H1 (cell line): Measurements from ENCODE around the gene SLC16A11. TPM values are rescaled to one million over a fixed set of nuclear protein-coding genes. Genes with fewer than 3 reads are reported as not detected.

ENCODE experiments used
- CTCF ChIA-PET: fragments of 300-600 bp; sonication (Branson Sonifier 250); formaldehyde crosslinking; loops from one replicate; lab custom pipeline; 2021; ENCODE audit not compliant: partially characterized antibody; lab: Charles Lee
- POLR2A ChIA-PET: fragments of 300-600 bp; sonication (Branson Sonifier 250); formaldehyde crosslinking; loops from one replicate; lab custom pipeline; 2021; ENCODE audit warnings: inconsistent platforms; ENCODE audit not compliant: partially characterized antibody; lab: Charles Lee
- DNase-seq, 2 experiments: peaks; one replicate each; pipeline versions ENCODE4 v3.0.0 to v3.0.0-alpha.2; 2010 to 2022; ENCODE audit warnings: low spot score in 2 of 2, low read depth in 1 of 2, mixed read lengths in 1 of 2
- FAIRE-seq: peaks from 2 replicates; lab custom pipeline; 2011; peaks lifted over from hg19 to GRCh38; lab: Jason Lieb, UNC
- H2AFZ ChIP-seq: 2 replicates; pipeline ENCODE4 v1.8.1; 2012; ENCODE audit warnings: low read length, inconsistent platforms
- H2AK5ac ChIP-seq: 2 replicates; pipeline ENCODE4 v1.6.1; 2013; ENCODE audit warnings: low read depth, low read length
- H2BK120ac ChIP-seq: replicated peaks from 2 replicates; pipeline ENCODE3; 2013; ENCODE audit warnings: low read depth, low read length, inconsistent platforms
- H2BK12ac ChIP-seq: 2 replicates; pipeline ENCODE4 v1.6.1; 2013; ENCODE audit warnings: low read depth, low read length
- H2BK15ac ChIP-seq: 2 replicates; pipeline ENCODE4 v1.6.1; 2013; ENCODE audit warnings: low read length
- H2BK20ac ChIP-seq: 2 replicates; pipeline ENCODE4 v1.6.1; 2013; ENCODE audit warnings: low read length
- H2BK5ac ChIP-seq: 2 replicates; pipeline ENCODE4 v1.6.1; 2013; ENCODE audit warnings: low read depth, low read length
- H3K14ac ChIP-seq: 2 replicates; pipeline ENCODE4 v1.6.1; 2013; ENCODE audit warnings: inconsistent platforms; ENCODE audit not compliant: insufficient read length
- H3K18ac ChIP-seq: 2 replicates; pipeline ENCODE4 v1.6.1; 2013; ENCODE audit warnings: low read length; ENCODE audit errors: extremely low read depth
- H3K23ac ChIP-seq: 2 replicates; pipeline ENCODE4 v1.6.1; 2013; ENCODE audit warnings: inconsistent platforms; ENCODE audit not compliant: insufficient read length
- H3K23me2 ChIP-seq: 2 replicates; pipeline ENCODE4 v1.6.1; 2013; ENCODE audit warnings: low read depth, low read length
- H3K27ac ChIP-seq: 2 replicates; pipeline ENCODE4 v1.6.1; 2011; ENCODE audit warnings: low read depth, low read length, inconsistent platforms
- H3K27me3 ChIP-seq, 4 experiments: replicated peaks in 1 of 4; 1 replicate in 1 of 4; 2 replicates in 3 of 4; pipeline versions ENCODE4 v1.6.1 to v1.8.1; 2011 to 2013; ENCODE audit warnings: low read length in 3 of 4, mild to moderate bottlenecking in 3 of 4, inconsistent platforms in 2 of 4, mixed read lengths in 2 of 4, moderate library complexity in 1 of 4; ENCODE audit not compliant: control insufficient read depth in 3 of 4, insufficient read depth in 3 of 4; ENCODE audit errors: extremely low read depth in 1 of 4
- H3K36me3 ChIP-seq, 4 experiments: 2 replicates each; pipeline versions ENCODE4 v1.6.1 to v1.8.1; 2011 to 2013; ENCODE audit warnings: mild to moderate bottlenecking in 4 of 4, low read length in 3 of 4, moderate library complexity in 2 of 4, control low read depth in 1 of 4, inconsistent platforms in 1 of 4; ENCODE audit not compliant: insufficient read depth in 4 of 4, control insufficient read depth in 2 of 4
- H3K4ac ChIP-seq: replicated peaks from 2 replicates; pipeline ENCODE3; 2013; ENCODE audit warnings: low read length, low read depth, mixed read lengths, inconsistent platforms; ENCODE audit not compliant: insufficient read length
- H3K4me1 ChIP-seq, 4 experiments: replicated peaks in 1 of 4; 1 replicate in 1 of 4; 2 replicates in 3 of 4; pipeline versions ENCODE4 v1.6.1 to v1.8.1; 2011 to 2013; ENCODE audit warnings: low read length in 3 of 4, inconsistent platforms in 2 of 4, mixed read lengths in 1 of 4; ENCODE audit not compliant: insufficient read depth in 4 of 4, control insufficient read depth in 3 of 4
- H3K4me2 ChIP-seq, 2 experiments: 2 replicates each; pipeline versions ENCODE4 v1.6.1 to v1.8.1; 2011 to 2013; ENCODE audit warnings: low read depth in 2 of 2, low read length in 2 of 2, control low read depth in 1 of 2, inconsistent platforms in 1 of 2, mild to moderate bottlenecking in 1 of 2; ENCODE audit not compliant: insufficient read depth in 1 of 2
- H3K4me3 ChIP-seq, 4 experiments: fragments of 200-600, 300-600 bp in 1 of 4; sonication (generic), shearing (Covaris generic), sonication (Bioruptor Twin) in 1 of 4; 2 replicates each; pipeline versions ENCODE4 v1.5.1 to v1.8.1; 2011 to 2016; ENCODE audit warnings: low read length in 4 of 4, low read depth in 3 of 4, control low read depth in 2 of 4, inconsistent platforms in 2 of 4, mild to moderate bottlenecking in 2 of 4, mixed read lengths in 1 of 4, moderate library complexity in 1 of 4; ENCODE audit not compliant: insufficient read depth in 2 of 4; ENCODE audit errors: extremely low read depth in 1 of 4
- H3K56ac ChIP-seq: replicated peaks from 2 replicates; pipeline ENCODE3; 2013; ENCODE audit warnings: low read depth, mild to moderate bottlenecking, mixed read lengths, low read length, inconsistent platforms; ENCODE audit not compliant: insufficient read length
- H3K79me1 ChIP-seq: 2 replicates; pipeline ENCODE4 v1.6.1; 2013; ENCODE audit warnings: low read depth, low read length, control low read depth
- H3K79me2 ChIP-seq, 2 experiments: 2 replicates each; pipeline versions ENCODE4 v1.6.1 to v1.8.1; 2012 to 2013; ENCODE audit warnings: low read length in 2 of 2, mild to moderate bottlenecking in 2 of 2, inconsistent platforms in 1 of 2; ENCODE audit not compliant: insufficient read depth in 2 of 2, control insufficient read depth in 1 of 2
- H3K9ac ChIP-seq, 4 experiments: replicated peaks in 1 of 4; 1 replicate in 1 of 4; 2 replicates in 3 of 4; pipeline versions ENCODE4 v1.6.1 to v1.8.1; 2011 to 2013; ENCODE audit warnings: low read depth in 3 of 4, low read length in 3 of 4, control low read depth in 2 of 4, mild to moderate bottlenecking in 2 of 4, moderate library complexity in 2 of 4, inconsistent platforms in 1 of 4; ENCODE audit errors: extremely low read depth in 1 of 4
- H3K9me3 ChIP-seq, 2 experiments: 2 replicates each; pipeline versions ENCODE4 v1.6.1 to v1.8.1; 2012 to 2013; ENCODE audit warnings: mild to moderate bottlenecking in 2 of 2, moderate library complexity in 2 of 2, control low read depth in 1 of 2, inconsistent platforms in 1 of 2, low read depth in 1 of 2, low read length in 1 of 2, mixed read lengths in 1 of 2; ENCODE audit not compliant: insufficient read depth in 2 of 2
- H4K20me1 ChIP-seq, 2 experiments: replicated peaks in 1 of 2; 2 replicates each; pipeline versions ENCODE3 to v1.8.1; 2011 to 2013; ENCODE audit warnings: inconsistent platforms in 2 of 2, low read length in 2 of 2, mild to moderate bottlenecking in 1 of 2; ENCODE audit not compliant: insufficient read depth in 2 of 2, control insufficient read depth in 1 of 2
- H4K5ac ChIP-seq: 2 replicates; pipeline ENCODE4 v1.6.1; 2013; ENCODE audit warnings: low read length, low read depth, mixed read lengths, inconsistent platforms; ENCODE audit not compliant: insufficient read length
- H4K8ac ChIP-seq: 2 replicates; pipeline ENCODE4 v1.8.0; 2013; ENCODE audit warnings: mild to moderate bottlenecking, moderate library complexity, low read length, inconsistent platforms; ENCODE audit not compliant: insufficient read depth; ENCODE audit errors: extremely low read depth
- H4K91ac ChIP-seq: replicated peaks from 2 replicates; pipeline ENCODE3; 2013; ENCODE audit warnings: low read length, mixed read lengths, inconsistent platforms; ENCODE audit not compliant: insufficient read length
- CHD1 ChIP-seq: IDR thresholded peaks from 2 replicates; pipeline ENCODE4 v1.6.1; 2012; ENCODE audit warnings: low read depth, low read length, improper control_type of control experiment
- EP300 ChIP-seq, 2 experiments: IDR thresholded peaks; 1 replicate in 1 of 2; 2 replicates in 1 of 2; pipeline ENCODE4 v1.6.1; 2011 to 2012; ENCODE audit warnings: low read depth in 2 of 2, low read length in 2 of 2, mild to moderate bottlenecking in 2 of 2, borderline replicate concordance in 1 of 2, inconsistent platforms in 1 of 2, moderate library complexity in 1 of 2
- EZH2 ChIP-seq: fragments of 200-600 bp; sonication (generic); IDR thresholded peaks from 2 replicates; pipeline ENCODE4 v1.7.1; 2012; ENCODE audit warnings: low read depth, mild to moderate bottlenecking, moderate library complexity, low read length, inconsistent platforms; ENCODE audit not compliant: severe bottlenecking
- RNF2 ChIP-seq: fragments of 200-900, 300-1000 bp; sonication (generic); IDR thresholded peaks from 2 replicates; pipeline ENCODE4 v1.7.1; 2016; ENCODE audit warnings: borderline replicate concordance, low read depth, mild to moderate bottlenecking, antibody characterized with exemption, low read length; ENCODE audit not compliant: poor library complexity, severe bottlenecking; ENCODE audit errors: missing control alignments
- WGBS, 2 experiments: shearing (Covaris generic) in 1 of 2; methylation state at CpG; one replicate each; pipeline versions ENCODE4 v1.1.6 to v1.1.7; 2013 to 2015; ENCODE audit warnings: low lambda C conversion rate in 2 of 2, mixed read lengths in 2 of 2, inconsistent platforms in 1 of 2, low coverage in 1 of 2, missing lambda C conversion rate in 1 of 2; ENCODE audit not compliant: insufficient replicate concordance in 2 of 2, insufficient coverage in 1 of 2, insufficient read length in 1 of 2; ENCODE audit errors: extremely low coverage in 1 of 2, missing lambda C conversion rate in 1 of 2; 5-methylcytosine and 5-hydroxymethylcytosine counted together
- polyA plus RNA-seq, 7 experiments: library from polyadenylated mRNA; depleted of rRNA in 3 of 7; stranded (reverse) in 5 of 7; unstranded in 2 of 7; fragments of >200 nt in 5 of 7; fragments of 200-250 nt in 2 of 7; gene quantifications; 1 replicate in 5 of 7; 2 replicates in 1 of 7; 4 replicates in 1 of 7; pipeline versions ENCODE4 v1.2.1 to v1.2.3, GENCODE V29; 2011 to 2013; ENCODE audit warnings: missing spikeins in 2 of 7, mixed read lengths in 2 of 7
- total RNA-seq: library from RNA; stranded (reverse); fragmentation: NEBNext Ultra II Directional; extraction: Animal tissue kit (Norgen Biotek cat#: 25700); gene quantifications from 2 replicates; pipeline ENCODE4 v1.2.1, GENCODE V29; 2021
- TF ChIP-seq, protein P1 (sequence below), 3 experiments: IDR thresholded peaks; 1 replicate in 2 of 3; 2 replicates in 1 of 3; pipeline versions ENCODE4 v1.5.1 to v1.6.1; 2011; ENCODE audit warnings: low read length in 3 of 3, mild to moderate bottlenecking in 3 of 3, inconsistent platforms in 2 of 3, low read depth in 1 of 3, moderate library complexity in 1 of 3; ENCODE audit not compliant: insufficient read depth in 1 of 3; ENCODE audit errors: control extremely low read depth in 1 of 3
- TF ChIP-seq, protein P2 (sequence below): IDR thresholded peaks from 2 replicates; pipeline ENCODE4 v1.6.1; 2012; ENCODE audit warnings: low read length, inconsistent platforms

SLC16A11 gene
- total and polyA plus RNA-seq, 2 of the 8 experiments (the other 6 are each of a cell fraction or from before 2014, with no cell fraction given): 0.35 to 0.39 TPM

DNA sequence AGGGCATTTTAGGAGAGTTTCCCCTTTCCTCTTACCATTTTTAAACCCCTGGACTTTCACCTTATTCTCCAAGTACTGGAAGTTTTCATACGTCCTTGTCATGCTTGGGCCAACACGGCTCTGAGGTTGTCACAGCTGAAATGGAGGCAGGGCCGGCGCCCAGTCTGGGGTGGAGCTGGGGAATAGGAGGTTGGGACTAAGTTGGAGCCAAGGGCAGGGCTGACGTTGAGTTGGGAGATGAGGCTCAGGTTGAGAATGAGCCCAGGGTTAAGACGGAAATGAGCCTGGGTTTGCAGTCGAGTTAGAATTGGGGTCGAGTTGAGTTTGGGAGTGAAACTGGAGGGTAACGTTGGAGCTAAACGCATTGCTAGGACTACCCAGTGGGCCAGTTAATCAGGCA is 34.8 kb upstream of the SLC16A11 start:
- Histone ChIP-seq H3K9ac (no peak overlapping the region), H3K56ac (no peak overlapping the region), H2BK15ac (no peak overlapping the region), H4K5ac (no peak overlapping the region), H4K8ac (no peak overlapping the region), H3K79me1 (no peaks in the 10 kb centered on the region), H4K20me1 (no peaks in the 10 kb centered on the region), H3K4me2 (no peak overlapping the region), H2AK5ac (no peak overlapping the region)
- ChIA-PET CTCF (interaction anchor here (1.1 to 1.3 kb wide), 3 partner anchors 20 to 58 kb away, joined by 3 to 4 read pairs (median 4); no protein-coding TSS in a partner anchor), POLR2A (no interaction called here)
- TF ChIP-seq RNF2 (no peak), EP300 (IDR thresholded peaks at IDR 0.05; ENCODE audit: borderline replicate concordance in 1 of 2, low read depth in 2 of 2, low read length in 2 of 2) (no peak), EZH2 (no peak), CHD1 (no peak)
- TF ChIP-seq, protein P1, sequence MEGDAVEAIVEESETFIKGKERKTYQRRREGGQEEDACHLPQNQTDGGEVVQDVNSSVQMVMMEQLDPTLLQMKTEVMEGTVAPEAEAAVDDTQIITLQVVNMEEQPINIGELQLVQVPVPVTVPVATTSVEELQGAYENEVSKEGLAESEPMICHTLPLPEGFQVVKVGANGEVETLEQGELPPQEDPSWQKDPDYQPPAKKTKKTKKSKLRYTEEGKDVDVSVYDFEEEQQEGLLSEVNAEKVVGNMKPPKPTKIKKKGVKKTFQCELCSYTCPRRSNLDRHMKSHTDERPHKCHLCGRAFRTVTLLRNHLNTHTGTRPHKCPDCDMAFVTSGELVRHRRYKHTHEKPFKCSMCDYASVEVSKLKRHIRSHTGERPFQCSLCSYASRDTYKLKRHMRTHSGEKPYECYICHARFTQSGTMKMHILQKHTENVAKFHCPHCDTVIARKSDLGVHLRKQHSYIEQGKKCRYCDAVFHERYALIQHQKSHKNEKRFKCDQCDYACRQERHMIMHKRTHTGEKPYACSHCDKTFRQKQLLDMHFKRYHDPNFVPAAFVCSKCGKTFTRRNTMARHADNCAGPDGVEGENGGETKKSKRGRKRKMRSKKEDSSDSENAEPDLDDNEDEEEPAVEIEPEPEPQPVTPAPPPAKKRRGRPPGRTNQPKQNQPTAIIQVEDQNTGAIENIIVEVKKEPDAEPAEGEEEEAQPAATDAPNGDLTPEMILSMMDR (IDR thresholded peaks at IDR 0.05; ENCODE audit: control extremely low read depth in 1 of 3, insufficient read depth in 1 of 3, low read depth in 1 of 3, low read length in 3 of 3): no peak
- TF ChIP-seq, protein P2, sequence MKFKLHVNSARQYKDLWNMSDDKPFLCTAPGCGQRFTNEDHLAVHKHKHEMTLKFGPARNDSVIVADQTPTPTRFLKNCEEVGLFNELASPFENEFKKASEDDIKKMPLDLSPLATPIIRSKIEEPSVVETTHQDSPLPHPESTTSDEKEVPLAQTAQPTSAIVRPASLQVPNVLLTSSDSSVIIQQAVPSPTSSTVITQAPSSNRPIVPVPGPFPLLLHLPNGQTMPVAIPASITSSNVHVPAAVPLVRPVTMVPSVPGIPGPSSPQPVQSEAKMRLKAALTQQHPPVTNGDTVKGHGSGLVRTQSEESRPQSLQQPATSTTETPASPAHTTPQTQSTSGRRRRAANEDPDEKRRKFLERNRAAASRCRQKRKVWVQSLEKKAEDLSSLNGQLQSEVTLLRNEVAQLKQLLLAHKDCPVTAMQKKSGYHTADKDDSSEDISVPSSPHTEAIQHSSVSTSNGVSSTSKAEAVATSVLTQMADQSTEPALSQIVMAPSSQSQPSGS: no peak
- TF ChIP-seq, all 59 proteins: peak for 0
- FAIRE-seq: no peak
- Histone ChIP-seq H3K23ac (no peak overlapping the region), H2BK20ac (no peak overlapping the region), H3K23me2 (no peaks in the 10 kb centered on the region), H2BK120ac (no peak overlapping the region), H3K18ac (no peak overlapping the region), H3K36me3 (no peaks in the 10 kb centered on the region), H3K79me2 (no peaks in the 10 kb centered on the region), H2BK5ac (no peak overlapping the region), H3K4me1 (no peaks in the 10 kb centered on the region), H3K9me3 (no peaks in the 10 kb centered on the region), H3K27me3 (no peaks in the 10 kb centered on the region), H2AFZ (no peak overlapping the region), H3K4me3 (no peak overlapping the region), H3K4ac (no peak overlapping the region), H4K91ac (no peak overlapping the region), H2BK12ac (no peak overlapping the region), H3K14ac (no peak overlapping the region), H3K27ac (no peak overlapping the region)
- WGBS, 2 experiments: 96% methylated on average over 10 of the region's 10 CpGs; no CpG with 5 or more reads in 1 of the 2 experiments
- no peak for DNase-seq
